Upper lobe of right lung (tissue), 1 donor: Measurements from ENCODE around the gene ELAPOR1. TPM values are rescaled to one million over a fixed set of nuclear protein-coding genes. Genes with fewer than 3 reads are reported as not detected.
A peak's percentile ranks its signal among the peaks of the same experiment; 100 is the strongest.

Source experiments
- ATAC-seq: fragments of 200-7000 bp; cut with Tn5 transposase; one replicate; pipeline ENCODE4 v1.9.1; 2020; ENCODE audit warnings: mild to moderate bottlenecking, moderate library complexity
- DNase-seq: peaks from one replicate; pipeline ENCODE4 v3.0.0-alpha.2; 2020
- H3K27ac ChIP-seq: fragments of 200-600 bp; one replicate; pipeline ENCODE4 v1.8.0; 2022
- H3K27me3 ChIP-seq: fragments of 200-600 bp; one replicate; pipeline ENCODE4 v1.8.0; 2022; ENCODE audit warnings: mild to moderate bottlenecking
- H3K36me3 ChIP-seq: fragments of 200-600 bp; one replicate; pipeline ENCODE4 v1.8.0; 2022
- H3K4me1 ChIP-seq: fragments of 200-600 bp; one replicate; pipeline ENCODE4 v1.8.0; 2022
- H3K4me3 ChIP-seq: fragments of 200-600 bp; one replicate; pipeline ENCODE4 v1.8.0; 2022; ENCODE audit warnings: mild to moderate bottlenecking
- H3K9me3 ChIP-seq: fragments of 200-600 bp; one replicate; pipeline ENCODE4 v1.8.0; 2022
- intact Hi-C: fragments of 100-400 bp; cut with DNase I; formaldehyde crosslinking; loops from one replicate; pipeline ENCODE4 v1.11.0; 2022
- total RNA-seq: library from RNA; stranded (reverse); fragmentation: NEBNext Ultra II Directional; extraction: Animal tissue kit (Norgen Biotek cat#: 25700); gene quantifications from one replicate; pipeline ENCODE4 v1.2.1, GENCODE V29; 2021
- TF ChIP-seq, protein P1 (sequence below): fragments of 200-600 bp; IDR thresholded peaks from one replicate; pipeline ENCODE4 v1.8.0; 2022; ENCODE audit warnings: antibody characterized with exemption
- donor health status: DM: no; HTN: yes; CAD: no; lungs with severe emphysema.

ELAPOR1 gene
- total RNA-seq, 1 donor from 2014 or later: 5.6 TPM

DNA sequence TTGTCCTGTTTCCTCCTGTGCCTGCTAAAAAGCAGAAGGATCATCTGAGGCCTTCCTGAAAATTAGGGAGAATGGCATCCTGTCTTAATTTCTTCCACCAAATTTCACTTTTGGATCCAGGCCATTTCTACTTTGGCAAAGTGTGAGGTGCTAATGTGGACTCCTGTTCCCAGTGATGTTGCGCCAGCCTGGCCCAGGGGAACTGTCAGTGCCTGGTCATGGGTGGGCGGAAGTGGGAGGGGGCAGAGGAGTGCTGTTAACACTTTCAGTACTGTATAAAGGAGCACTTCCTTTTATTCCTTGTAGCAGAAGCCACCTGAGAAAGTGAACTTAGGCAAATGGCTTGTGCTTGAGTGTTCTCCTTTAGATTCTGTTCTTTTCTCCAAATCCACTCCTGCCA lies 19.9 kb downstream of the ELAPOR1 start:
- Histone ChIP-seq H3K4me3 (no peak overlapping the region), H3K36me3 (no peaks in the 10 kb centered on the region), H3K4me1 (peaks cover 6% of the 10 kb centered on the region), H3K27ac (no peak overlapping the region), H3K27me3 (no peaks in the 10 kb centered on the region), H3K9me3 (no peaks in the 10 kb centered on the region)
- DNase-seq (peak; percentile 80), ATAC-seq (peak; percentile 89)
- TF ChIP-seq, protein P1, sequence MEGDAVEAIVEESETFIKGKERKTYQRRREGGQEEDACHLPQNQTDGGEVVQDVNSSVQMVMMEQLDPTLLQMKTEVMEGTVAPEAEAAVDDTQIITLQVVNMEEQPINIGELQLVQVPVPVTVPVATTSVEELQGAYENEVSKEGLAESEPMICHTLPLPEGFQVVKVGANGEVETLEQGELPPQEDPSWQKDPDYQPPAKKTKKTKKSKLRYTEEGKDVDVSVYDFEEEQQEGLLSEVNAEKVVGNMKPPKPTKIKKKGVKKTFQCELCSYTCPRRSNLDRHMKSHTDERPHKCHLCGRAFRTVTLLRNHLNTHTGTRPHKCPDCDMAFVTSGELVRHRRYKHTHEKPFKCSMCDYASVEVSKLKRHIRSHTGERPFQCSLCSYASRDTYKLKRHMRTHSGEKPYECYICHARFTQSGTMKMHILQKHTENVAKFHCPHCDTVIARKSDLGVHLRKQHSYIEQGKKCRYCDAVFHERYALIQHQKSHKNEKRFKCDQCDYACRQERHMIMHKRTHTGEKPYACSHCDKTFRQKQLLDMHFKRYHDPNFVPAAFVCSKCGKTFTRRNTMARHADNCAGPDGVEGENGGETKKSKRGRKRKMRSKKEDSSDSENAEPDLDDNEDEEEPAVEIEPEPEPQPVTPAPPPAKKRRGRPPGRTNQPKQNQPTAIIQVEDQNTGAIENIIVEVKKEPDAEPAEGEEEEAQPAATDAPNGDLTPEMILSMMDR: no peak
- intact Hi-C loops: no loop called here

DNA sequence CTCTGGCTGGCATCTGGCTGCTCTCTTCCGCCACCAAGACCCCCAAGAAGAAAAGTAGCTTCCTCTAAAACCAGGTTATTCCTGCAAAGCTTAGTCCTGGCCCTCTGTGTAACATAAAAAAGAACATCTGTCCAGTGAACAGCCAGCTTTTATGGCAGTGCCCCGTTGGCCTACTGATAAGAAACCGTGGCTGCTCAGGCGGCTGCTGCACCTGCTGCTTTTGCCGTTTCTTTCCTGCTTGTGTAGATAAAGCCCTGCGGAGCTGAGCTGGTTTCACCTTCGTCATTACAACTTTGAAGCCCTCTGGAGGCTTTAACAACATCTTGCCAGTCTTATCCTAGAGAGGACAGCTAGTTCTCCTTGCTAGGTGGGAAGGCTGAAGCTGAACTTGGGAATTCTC lies 20.5 kb downstream of the ELAPOR1 start:
- no peak overlapping the region for H3K27ac ChIP-seq
- H3K9me3 ChIP-seq: no peaks in the 10 kb centered on the region
- ATAC-seq (no peak), DNase-seq (no peak)
- no peaks in the 10 kb centered on the region for H3K27me3 ChIP-seq
- H3K36me3 ChIP-seq: no peaks in the 10 kb centered on the region
- H3K4me1 ChIP-seq: peaks cover 6% of the 10 kb centered on the region
- TF ChIP-seq, protein P1: no peak
- no peak overlapping the region for H3K4me3 ChIP-seq
- intact Hi-C loops: no loop called here

DNA sequence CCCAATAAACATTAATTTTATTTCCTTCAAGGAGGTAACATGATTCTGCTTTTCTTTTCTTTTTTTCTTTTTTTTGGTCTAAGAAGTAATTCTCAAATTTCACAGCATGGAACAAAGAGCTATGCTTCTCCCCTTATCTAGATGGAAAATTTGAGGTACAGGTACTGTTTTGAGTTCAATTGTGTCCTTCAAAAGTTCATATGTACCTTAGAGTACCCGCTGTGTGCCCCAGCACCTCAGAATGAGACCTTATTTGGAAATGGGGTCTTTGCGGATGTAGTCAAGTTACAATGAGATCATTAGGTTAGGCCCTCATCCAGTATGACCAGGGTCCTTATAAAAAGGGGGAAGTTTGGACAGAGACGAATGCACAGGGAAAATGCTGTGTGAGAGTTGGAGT lies 22.0 kb downstream of the ELAPOR1 start:
- H3K27me3 ChIP-seq: no peaks in the 10 kb centered on the region
- H3K4me1 ChIP-seq: peaks cover 6% of the 10 kb centered on the region
- intact Hi-C loops: no loop called here
- no peak overlapping the region for H3K27ac ChIP-seq
- no peaks in the 10 kb centered on the region for H3K9me3 ChIP-seq
- H3K36me3 ChIP-seq: no peaks in the 10 kb centered on the region
- no peak for ATAC-seq
- H3K4me3 ChIP-seq: no peak overlapping the region
- DNase-seq: no peak
- TF ChIP-seq, protein P1: no peak

DNA sequence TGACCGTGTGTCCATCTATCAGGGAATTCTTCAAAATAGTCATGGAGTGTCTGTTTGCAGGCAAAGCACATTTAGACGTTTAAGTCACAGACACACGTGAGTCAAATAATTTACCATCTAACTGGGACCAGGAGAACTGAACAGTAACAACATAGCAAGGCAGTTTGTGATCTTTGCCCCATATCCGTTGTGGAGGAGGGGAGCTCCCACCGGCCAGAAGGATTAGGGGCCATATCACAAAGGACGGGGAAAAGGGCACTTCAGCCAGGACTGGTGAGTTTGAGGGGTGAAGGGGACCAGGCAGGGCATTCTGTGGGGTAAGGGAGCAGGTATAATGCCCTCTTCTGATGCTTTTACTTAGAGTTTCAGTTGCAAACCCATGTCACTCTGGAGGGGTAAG lies 22.9 kb downstream of the ELAPOR1 start:
- intact Hi-C loops: no loop called here
- peaks cover 6% of the 10 kb centered on the region for H3K4me1 ChIP-seq
- no peak overlapping the region for H3K27ac ChIP-seq
- ATAC-seq (no peak), DNase-seq (no peak)
- H3K27me3 ChIP-seq: no peaks in the 10 kb centered on the region
- H3K9me3 ChIP-seq: no peaks in the 10 kb centered on the region
- no peaks in the 10 kb centered on the region for H3K36me3 ChIP-seq
- TF ChIP-seq, protein P1: no peak
- H3K4me3 ChIP-seq: no peak overlapping the region

DNA sequence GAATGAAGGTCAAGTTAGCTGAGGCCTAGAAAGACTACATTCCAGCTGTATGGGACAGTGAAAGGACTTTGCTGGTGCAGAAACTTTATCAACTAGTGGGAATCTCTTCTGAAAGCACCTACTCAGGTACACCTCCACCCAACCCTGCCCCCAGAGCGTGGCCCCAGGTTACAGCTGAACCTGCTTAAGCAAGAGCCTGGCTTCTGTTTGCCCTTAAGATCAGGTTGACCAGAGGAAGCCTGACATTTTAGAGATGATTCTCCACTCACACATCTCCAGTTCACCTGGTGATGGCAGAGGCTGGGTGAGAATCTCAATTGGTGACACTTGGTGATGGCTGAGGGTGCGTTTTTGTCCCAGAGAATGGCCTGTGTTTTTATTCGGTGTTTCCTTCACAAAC lies 24.0 kb downstream of the ELAPOR1 start:
- TF ChIP-seq, protein P1: no peak
- Histone ChIP-seq H3K27me3 (no peaks in the 10 kb centered on the region), H3K4me3 (no peak overlapping the region), H3K27ac (no peak overlapping the region), H3K9me3 (no peaks in the 10 kb centered on the region), H3K36me3 (no peaks in the 10 kb centered on the region), H3K4me1 (peaks cover 6% of the 10 kb centered on the region)
- no peak for ATAC-seq
- DNase-seq: no peak
- intact Hi-C loops: no loop called here

DNA sequence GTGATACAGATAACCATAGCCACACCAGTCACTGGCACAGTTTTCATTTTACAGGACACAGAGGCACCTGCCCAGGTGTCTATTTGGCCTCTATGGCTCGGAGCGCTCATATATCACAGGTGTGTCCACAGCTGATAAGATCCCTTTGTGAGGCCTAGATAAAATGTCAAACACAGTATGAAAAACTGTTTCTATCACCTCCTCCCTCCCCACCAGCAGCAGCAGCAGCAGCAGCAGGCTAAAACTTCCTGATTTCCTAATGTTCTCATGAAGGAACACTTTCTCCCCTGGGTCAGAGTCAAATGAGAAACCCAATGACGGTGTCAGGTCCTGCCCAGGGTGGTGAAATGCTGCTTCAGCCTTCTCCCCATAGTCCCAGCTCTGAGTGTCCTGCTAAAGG lies 24.4 kb downstream of the ELAPOR1 start:
- H3K27ac ChIP-seq: no peak overlapping the region
- DNase-seq: no peak
- ATAC-seq: peak; percentile 41

More for the DNA sequence above, 24.4 kb downstream of the ELAPOR1 start:
- H3K27me3 ChIP-seq: no peaks in the 10 kb centered on the region
- H3K4me3 ChIP-seq: no peak overlapping the region
- H3K9me3 ChIP-seq: no peaks in the 10 kb centered on the region
- intact Hi-C loops: no loop called here
- H3K4me1 ChIP-seq: peaks cover 6% of the 10 kb centered on the region
- H3K36me3 ChIP-seq: no peaks in the 10 kb centered on the region
- TF ChIP-seq, protein P1: no peak
